GM19240 (cell line): ENCODE results near the gene THY1.
"Not testable (repeated sequence)": the region's sequence is repeated elsewhere in the genome, so short reads cannot be mapped to it uniquely, and the experiment has no call there.

Source experiments
- DNase-seq: peaks from one replicate; pipeline ENCODE4 v3.0.0; 2011; ENCODE audit warnings: low spot score; ENCODE audit not compliant: insufficient read length

The THY1 gene

GRCh38 chr11:119382513-119382912, 40.5 kb downstream of the THY1 start:
- not testable (repeated sequence) for DNase-seq

GRCh38 chr11:119382101-119382500, 40.9 kb downstream of the THY1 start:
- no peak for DNase-seq

- DNase-seq = peak; percentile 90
Observed at GRCh38 chr11:119381181-119381988, 41.6 kb downstream of the THY1 start, which contains the start of gene USP2. Gene USP2 (minus strand): TSS chr11:119381690. CDS start chr11:119373480, 8,210 bp downstream.

- no peak for DNase-seq
Observed at GRCh38 chr11:119380827-119381180, 42.2 kb downstream of the THY1 start.

- no peak for DNase-seq
Observed at GRCh38 chr11:119380160-119380826, 42.7 kb downstream of the THY1 start.

- no peak for DNase-seq
Observed at GRCh38 chr11:119378851-119379465, 44.0 kb downstream of the THY1 start.

- DNase-seq = no peak
Observed at GRCh38 chr11:119377961-119378667, 44.9 kb downstream of the THY1 start.

GRCh38 chr11:119377112-119377901, 45.7 kb downstream of the THY1 start:
- no peak for DNase-seq

GRCh38 chr11:119376197-119376847, 46.6 kb downstream of the THY1 start:
- no peak for DNase-seq

GRCh38 chr11:119375337-119376196, 47.4 kb downstream of the THY1 start:
- DNase-seq = no peak

- DNase-seq = no peak
Observed at GRCh38 chr11:119374632-119375336, 48.2 kb downstream of the THY1 start.

GRCh38 chr11:119373921-119374631, 48.9 kb downstream of the THY1 start:
- no peak for DNase-seq

- DNase-seq = no peak
Observed at GRCh38 chr11:119373059-119373920, 49.7 kb downstream of the THY1 start.

GRCh38 chr11:119372260-119373058, 50.5 kb downstream of the THY1 start:
- no peak for DNase-seq

GRCh38 chr11:119371778-119372182, 51.2 kb downstream of the THY1 start:
- DNase-seq = no peak

- DNase-seq = no peak
Observed at GRCh38 chr11:119371067-119371601, 51.8 kb downstream of the THY1 start.
